GM13977 (cell line): ENCODE results near the gene GFPT2.

Source experiments
- DNase-seq: peaks from one replicate; pipeline ENCODE4 v3.0.0; 2012; ENCODE audit warnings: low spot score
- CTCF ChIP-seq: IDR thresholded peaks from 2 replicates; pipeline ENCODE4 v1.5.1; 2012; ENCODE audit warnings: mild to moderate bottlenecking, control low read depth; ENCODE audit not compliant: insufficient read depth; ENCODE audit errors: extremely low read depth, missing control alignments
- in situ Hi-C: fragments of 300-500 bp; cut with MboI; formaldehyde crosslinking; loops from one replicate; pipeline ENCODE4 v1.12.0; 2022; ENCODE audit warnings: low sequenced_read_pairs, low pct_unique_long_range_greater_than_20kb, mixed read lengths, inconsistent platforms; ENCODE audit not compliant: unreplicated experiment

GFPT2 gene

GRCh38 chr5:180395540-180396274 is 42.6 kb upstream of the GFPT2 start:
- in situ Hi-C loops, result no loop called here
- TF ChIP-seq CTCF, result no peak
- no peak for DNase-seq

DNA sequence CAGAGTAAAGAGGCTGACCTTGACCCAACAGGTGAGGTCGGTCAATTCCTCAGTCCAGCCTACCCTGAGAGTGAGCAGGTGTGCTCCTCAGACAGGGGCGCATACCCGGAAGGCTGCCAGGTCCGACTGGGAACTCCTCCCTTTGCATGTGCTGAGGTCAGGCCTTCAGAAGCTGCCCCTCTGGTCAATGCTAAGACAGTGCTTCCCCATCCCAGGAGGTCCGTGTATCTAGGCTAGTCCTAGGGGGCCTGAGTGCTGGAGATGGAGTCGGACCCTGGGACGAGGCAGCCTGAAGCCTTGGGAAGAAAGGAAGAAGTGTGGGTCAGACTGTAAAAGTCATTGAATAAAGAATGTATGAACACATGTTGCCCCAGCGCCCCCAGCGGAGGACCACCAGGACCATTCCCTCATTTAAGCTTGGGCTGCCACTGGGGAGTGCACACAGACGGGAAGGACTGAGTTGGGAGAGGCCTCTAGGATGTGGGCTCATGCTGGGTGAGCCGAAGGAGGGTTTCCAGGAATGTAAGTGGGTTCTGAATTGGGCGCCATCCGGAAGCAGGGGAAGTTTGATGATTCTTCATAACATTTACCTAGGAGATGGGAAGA is 41.0 kb upstream of the GFPT2 start:
- in situ Hi-C loops, result no loop called here
- DNase-seq, result no peak
- TF ChIP-seq CTCF, result no peak

DNA sequence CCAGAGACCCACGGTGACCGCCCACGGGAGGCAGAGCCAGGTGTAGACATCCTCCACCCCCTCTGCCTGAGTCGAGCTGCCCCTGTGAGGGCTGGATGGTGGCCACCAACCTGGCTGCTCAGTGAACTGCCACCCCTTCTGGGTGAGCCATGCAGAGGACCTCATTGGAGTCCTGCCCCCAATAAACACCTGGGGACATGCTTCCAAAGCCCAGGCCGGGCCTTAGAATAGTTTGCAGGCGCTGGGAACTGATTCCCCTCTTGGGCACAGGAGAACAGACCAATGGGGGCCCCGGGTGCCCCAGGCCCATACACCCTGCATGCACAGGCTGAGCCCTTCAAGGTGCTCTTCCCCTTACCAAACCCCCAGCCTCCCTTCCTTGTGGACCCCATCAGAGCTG is 38.1 kb upstream of the GFPT2 start:
- in situ Hi-C loops, result no loop called here
- no peak for DNase-seq
- no peak for TF ChIP-seq CTCF

DNA sequence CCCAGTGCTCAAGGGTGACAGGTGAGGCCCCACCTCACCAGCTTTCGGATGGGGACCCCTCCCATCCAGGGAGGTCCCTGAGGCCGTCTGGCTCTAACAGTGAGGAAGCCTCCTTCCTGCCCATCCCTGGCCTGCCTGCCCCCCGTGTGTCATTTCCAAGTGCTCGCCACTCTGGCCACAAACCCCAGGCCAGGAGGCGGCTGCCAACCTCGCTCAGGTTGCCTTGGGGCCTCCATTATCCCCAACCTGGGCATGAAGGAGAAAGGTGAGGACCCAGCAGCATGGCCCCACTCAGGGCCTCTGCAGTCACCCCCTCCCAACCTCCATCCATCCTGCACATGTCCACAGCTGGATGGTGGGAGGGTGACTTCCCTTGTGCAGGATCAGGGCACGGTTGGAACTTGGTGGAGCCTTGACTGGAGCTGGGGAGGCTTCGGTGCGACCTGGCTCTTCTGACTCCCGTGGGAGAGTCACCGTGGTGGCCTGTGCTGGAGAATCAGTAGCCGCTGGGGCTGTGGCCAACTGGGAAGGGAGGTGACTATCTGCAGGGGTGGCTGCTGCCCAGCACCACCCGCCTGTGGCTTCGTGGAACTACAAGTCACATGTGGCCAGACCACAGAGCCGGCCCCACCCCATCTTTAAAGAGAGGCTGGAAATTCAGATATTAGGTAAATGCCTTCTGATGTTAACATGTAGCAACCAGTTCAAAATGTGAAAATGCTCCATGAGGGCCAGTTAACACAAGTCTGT is 37.5 kb upstream of the GFPT2 start:
- no peak for DNase-seq
- no peak for TF ChIP-seq CTCF
- in situ Hi-C loops, result no loop called here

DNA sequence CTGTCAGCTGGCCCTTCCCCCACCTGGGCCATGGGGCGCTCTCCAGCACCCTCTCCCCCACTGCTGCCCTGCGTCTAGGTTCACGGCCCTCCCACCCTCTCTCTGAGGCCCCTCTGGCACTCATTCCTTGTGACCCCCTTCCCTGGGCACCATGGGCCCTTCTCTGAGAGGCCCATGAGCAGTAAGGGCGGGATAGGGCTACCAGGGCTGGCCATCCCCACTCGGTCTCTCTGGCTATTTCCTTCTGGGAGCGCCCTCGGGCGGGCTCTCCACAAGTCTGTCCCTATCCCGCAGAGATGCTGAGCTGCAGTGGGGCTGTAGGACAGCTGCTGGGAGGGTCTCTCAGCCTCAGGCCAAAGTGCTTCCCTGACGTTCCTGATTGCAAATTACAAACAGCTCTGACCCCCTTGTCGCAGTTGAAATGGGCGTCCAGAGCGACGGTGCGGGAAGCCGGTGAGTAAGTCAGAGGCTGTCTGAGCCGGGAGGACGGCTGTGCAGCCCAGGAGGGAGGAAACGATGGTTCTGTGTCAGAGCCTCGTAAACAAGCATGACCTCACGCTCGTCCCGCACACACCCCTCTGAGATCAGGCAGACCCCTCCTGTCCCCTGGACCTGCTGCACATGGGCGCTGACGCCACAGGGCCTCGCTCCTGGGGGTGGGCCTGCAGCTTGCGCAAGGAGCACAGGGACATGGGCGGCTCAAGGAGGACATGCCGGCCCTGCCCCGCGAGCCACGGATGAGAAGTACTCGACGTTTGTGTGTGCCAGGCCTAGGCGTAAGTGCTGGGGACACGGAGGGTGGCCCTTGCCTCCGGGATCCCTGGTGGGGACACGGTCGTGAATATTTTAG is 36.3 kb upstream of the GFPT2 start:
- no peak for DNase-seq
- no peak for TF ChIP-seq CTCF
- in situ Hi-C loops, result no loop called here

DNA sequence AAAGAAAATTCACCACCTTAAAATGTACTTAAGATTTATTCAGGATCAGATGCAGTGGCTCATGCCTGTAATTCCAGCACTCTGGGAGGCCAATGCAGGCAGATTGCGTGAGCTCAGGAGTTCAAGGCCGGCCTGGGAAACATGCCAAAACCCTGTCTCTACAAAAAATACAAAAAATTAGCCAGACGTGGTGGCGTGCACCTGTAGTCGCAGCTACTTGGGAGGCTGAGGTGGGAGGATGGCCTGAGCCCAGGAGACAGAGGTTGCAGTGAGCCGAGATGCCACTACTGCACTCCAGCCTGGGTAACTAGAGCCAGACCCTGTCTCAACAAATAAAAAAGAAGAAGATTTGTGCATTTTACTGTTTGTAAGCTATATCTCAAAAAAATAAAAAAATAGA is 34.7 kb upstream of the GFPT2 start:
- DNase-seq, result no peak
- TF ChIP-seq CTCF, result no peak
- in situ Hi-C loops, result no loop called here
